OCI-LY7 (cell line): ENCODE data around the gene CA5B.

ENCODE experiments used
- EZH2phosphoT487 ChIP-seq: fragments of 200-600 bp; sonication (generic); IDR thresholded peaks from 2 replicates; pipeline ENCODE4 v1.6.1; 2018; ENCODE audit warnings: low read depth, borderline replicate concordance, mild to moderate bottlenecking, mixed run types, antibody characterized with exemption, low read length, moderate library complexity, mixed read lengths
- TF ChIP-seq, protein P1 (sequence below): fragments of 200-600 bp; sonication (generic); conservative IDR thresholded peaks from 2 replicates; pipeline ENCODE4 v1.5.1; 2014; ENCODE audit warnings: mild to moderate bottlenecking, antibody characterized with exemption, low read length, moderate library complexity, mixed read lengths

- TF ChIP-seq, protein P1, sequence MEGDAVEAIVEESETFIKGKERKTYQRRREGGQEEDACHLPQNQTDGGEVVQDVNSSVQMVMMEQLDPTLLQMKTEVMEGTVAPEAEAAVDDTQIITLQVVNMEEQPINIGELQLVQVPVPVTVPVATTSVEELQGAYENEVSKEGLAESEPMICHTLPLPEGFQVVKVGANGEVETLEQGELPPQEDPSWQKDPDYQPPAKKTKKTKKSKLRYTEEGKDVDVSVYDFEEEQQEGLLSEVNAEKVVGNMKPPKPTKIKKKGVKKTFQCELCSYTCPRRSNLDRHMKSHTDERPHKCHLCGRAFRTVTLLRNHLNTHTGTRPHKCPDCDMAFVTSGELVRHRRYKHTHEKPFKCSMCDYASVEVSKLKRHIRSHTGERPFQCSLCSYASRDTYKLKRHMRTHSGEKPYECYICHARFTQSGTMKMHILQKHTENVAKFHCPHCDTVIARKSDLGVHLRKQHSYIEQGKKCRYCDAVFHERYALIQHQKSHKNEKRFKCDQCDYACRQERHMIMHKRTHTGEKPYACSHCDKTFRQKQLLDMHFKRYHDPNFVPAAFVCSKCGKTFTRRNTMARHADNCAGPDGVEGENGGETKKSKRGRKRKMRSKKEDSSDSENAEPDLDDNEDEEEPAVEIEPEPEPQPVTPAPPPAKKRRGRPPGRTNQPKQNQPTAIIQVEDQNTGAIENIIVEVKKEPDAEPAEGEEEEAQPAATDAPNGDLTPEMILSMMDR: no peak
- no peak for TF ChIP-seq EZH2phosphoT487
Observed at GRCh38 chrX:15723887-15724517, 14.1 kb upstream of the CA5B start.
